ENCODE results near the gene OTUD3. TPM values are rescaled to one million over a fixed set of nuclear protein-coding genes. Genes with fewer than 3 reads are reported as not detected.
"Not testable (repeated sequence)": the region's sequence is repeated elsewhere in the genome, so short reads cannot be mapped to it uniquely, and the experiment has no call there.

OTUD3 gene
- total RNA-seq, 4 donors from 2014 or later: 1.9 to 5.0 (median 3.2) TPM

GRCh38 chr1:19844731-19845495, 37.3 kb upstream of the OTUD3 start:
- Histone ChIP-seq H3K27ac (no peak overlapping the region), H3K4me1 (peaks cover 0 to 5% (median 0%) of the 10 kb centered on the region in 3 donors), H3K4me3 (no peak overlapping the region), H3K9me3 (no peaks in the 10 kb centered on the region), H3K36me3 (no peaks in the 10 kb centered on the region), H3K27me3 (peaks cover 0 to 28% (median 0%) of the 10 kb centered on the region in 4 donors)
- DNase-seq: no peak
- TF ChIP-seq POLR2A (IDR thresholded peaks at IDR 0.05) (no peak), CTCF (IDR thresholded peaks at IDR 0.05) (no peak)
- intact Hi-C loops (cut with DNase I): no loop called here
- WGBS, 2 donors: 32 to 36% methylated on average over 11 of the region's 11 CpGs

- TF ChIP-seq POLR2A (IDR thresholded peaks at IDR 0.05): no peak
- TF ChIP-seq CTCF (IDR thresholded peaks at IDR 0.05): no peak
- intact Hi-C loops (cut with DNase I): no loop called here
- peaks cover 0 to 5% (median 0%) of the 10 kb centered on the region in 3 donors for H3K4me1 ChIP-seq
- H3K36me3 ChIP-seq: no peaks in the 10 kb centered on the region
- no peak overlapping the region for H3K27ac ChIP-seq
- no peaks in the 10 kb centered on the region for H3K9me3 ChIP-seq
- H3K4me3 ChIP-seq: no peak overlapping the region
- H3K27me3 ChIP-seq: peaks cover 0 to 28% (median 0%) of the 10 kb centered on the region in 4 donors
- WGBS, 2 donors: 76 to 89% methylated on average over 8 of the region's 8 CpGs
- no peak for DNase-seq
Measured at GRCh38 chr1:19845555-19845954, 36.6 kb upstream of the OTUD3 start.

GRCh38 chr1:19846338-19846737, 35.9 kb upstream of the OTUD3 start:
- Histone ChIP-seq H3K27me3 (peaks cover 0 to 28% (median 0%) of the 10 kb centered on the region in 4 donors), H3K9me3 (no peaks in the 10 kb centered on the region), H3K4me1 (peaks cover 0 to 5% (median 0%) of the 10 kb centered on the region in 3 donors), H3K36me3 (no peaks in the 10 kb centered on the region), H3K27ac (no peak overlapping the region), H3K4me3 (no peak overlapping the region)
- TF ChIP-seq CTCF (IDR thresholded peaks at IDR 0.05) (no peak), POLR2A (IDR thresholded peaks at IDR 0.05) (no peak)
- 74 to 79% methylated on average over 3 of the region's 3 CpGs for WGBS, 2 donors
- intact Hi-C loops (cut with DNase I): no loop called here
- DNase-seq: no peak

- H3K27me3 ChIP-seq: peaks cover 0 to 28% (median 0%) of the 10 kb centered on the region in 4 donors
- 64 to 79% methylated on average over 9 of the region's 9 CpGs for WGBS, 2 donors
- H3K27ac ChIP-seq; H3K4me1 ChIP-seq; intact Hi-C loops (cut with DNase I); DNase-seq; H3K36me3 ChIP-seq; H3K9me3 ChIP-seq; H3K4me3 ChIP-seq: not testable (repeated sequence)
Measured at GRCh38 chr1:19847334-19847733, 34.9 kb upstream of the OTUD3 start.

- 70 to 73% methylated on average over 3 of the region's 3 CpGs for WGBS, 2 donors
- intact Hi-C loops (cut with DNase I): not testable (repeated sequence)
Measured at GRCh38 chr1:19849307-19849706, 32.9 kb upstream of the OTUD3 start.

GRCh38 chr1:19850214-19850613, 32.0 kb upstream of the OTUD3 start:
- WGBS, 2 donors: 29 to 33% methylated on average over 7 of the region's 7 CpGs
- Histone ChIP-seq H3K27ac (no peak overlapping the region), H3K27me3 (peaks cover 0 to 19% (median 0%) of the 10 kb centered on the region in 4 donors), H3K36me3 (no peaks in the 10 kb centered on the region), H3K9me3 (no peaks in the 10 kb centered on the region), H3K4me1 (peaks cover 0 to 3% (median 0%) of the 10 kb centered on the region in 3 donors), H3K4me3 (no peak overlapping the region)
- no peak for DNase-seq
- TF ChIP-seq CTCF (IDR thresholded peaks at IDR 0.05) (no peak), POLR2A (IDR thresholded peaks at IDR 0.05) (no peak)
- intact Hi-C loops (cut with DNase I): no loop called here

More at GRCh38 chr1:19849307-19849706, 32.9 kb upstream of the OTUD3 start:
- H3K4me3 ChIP-seq, H3K4me1 ChIP-seq, DNase-seq, H3K9me3 ChIP-seq, H3K36me3 ChIP-seq, H3K27ac ChIP-seq: not testable (repeated sequence)
- H3K27me3 ChIP-seq: peaks cover 0 to 20% (median 0%) of the 10 kb centered on the region in 4 donors

All from esophagus squamous epithelium (tissue), 5 donors.